HG03159 (cell line): Measurements from ENCODE around the gene SLC36A2.
A peak's percentile ranks its signal among the peaks of the same experiment; 100 is the strongest.

Experiments
- ATAC-seq: cut with Tn5 transposase; IDR thresholded peaks from one replicate; pipeline ENCODE4 v1.9.1; 2021; ENCODE audit warnings: mild to moderate bottlenecking, moderate library complexity; ENCODE audit not compliant: unreplicated experiment

SLC36A2 gene

DNA sequence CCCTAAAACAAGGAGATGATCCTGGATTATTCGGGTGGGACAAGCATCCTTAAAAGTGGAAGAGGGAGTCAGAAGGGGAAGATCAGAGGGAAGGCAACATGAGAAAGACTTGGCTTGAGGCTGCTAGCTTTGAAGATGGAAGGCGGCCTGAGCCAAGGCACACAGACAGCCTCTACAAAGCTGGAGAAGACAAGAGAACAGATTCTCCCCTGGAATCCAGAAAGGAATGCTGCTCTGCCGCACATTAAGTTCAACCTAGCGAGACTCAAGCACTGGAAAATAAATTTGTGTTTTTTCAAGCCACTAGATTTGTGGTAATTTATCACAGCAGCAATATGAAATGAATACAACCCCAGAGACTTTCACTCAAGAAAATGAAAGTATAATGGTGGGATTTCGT is 61.7 kb downstream of the SLC36A2 start:
- ATAC-seq = no peak

DNA sequence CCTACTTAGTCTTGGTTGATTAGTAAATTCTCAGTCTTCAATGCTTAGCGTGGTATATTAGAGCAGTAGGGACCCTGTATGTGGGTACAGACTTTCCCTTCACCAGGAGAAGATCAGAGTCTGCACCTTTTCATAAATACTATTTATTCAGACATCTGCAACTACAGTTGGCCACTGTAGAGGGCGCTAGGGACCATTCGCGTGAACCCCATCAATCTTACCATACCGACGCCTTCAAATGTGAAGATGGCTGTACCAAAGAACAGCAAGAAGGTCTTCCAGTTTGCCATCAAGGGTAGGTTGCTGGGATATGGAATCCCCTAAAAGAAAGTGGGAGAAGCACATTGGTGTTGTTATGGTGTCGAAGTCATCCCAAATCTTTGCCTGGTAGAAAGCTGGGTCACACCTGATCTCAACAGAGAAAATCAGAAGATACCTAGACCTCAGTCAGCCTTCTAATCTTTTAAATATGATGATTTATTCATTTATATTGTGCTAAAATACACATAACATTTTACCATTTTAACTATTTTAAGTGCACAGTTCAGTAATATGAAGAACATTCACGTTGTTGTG is 62.9 kb downstream of the SLC36A2 start:
- no peak for ATAC-seq

DNA sequence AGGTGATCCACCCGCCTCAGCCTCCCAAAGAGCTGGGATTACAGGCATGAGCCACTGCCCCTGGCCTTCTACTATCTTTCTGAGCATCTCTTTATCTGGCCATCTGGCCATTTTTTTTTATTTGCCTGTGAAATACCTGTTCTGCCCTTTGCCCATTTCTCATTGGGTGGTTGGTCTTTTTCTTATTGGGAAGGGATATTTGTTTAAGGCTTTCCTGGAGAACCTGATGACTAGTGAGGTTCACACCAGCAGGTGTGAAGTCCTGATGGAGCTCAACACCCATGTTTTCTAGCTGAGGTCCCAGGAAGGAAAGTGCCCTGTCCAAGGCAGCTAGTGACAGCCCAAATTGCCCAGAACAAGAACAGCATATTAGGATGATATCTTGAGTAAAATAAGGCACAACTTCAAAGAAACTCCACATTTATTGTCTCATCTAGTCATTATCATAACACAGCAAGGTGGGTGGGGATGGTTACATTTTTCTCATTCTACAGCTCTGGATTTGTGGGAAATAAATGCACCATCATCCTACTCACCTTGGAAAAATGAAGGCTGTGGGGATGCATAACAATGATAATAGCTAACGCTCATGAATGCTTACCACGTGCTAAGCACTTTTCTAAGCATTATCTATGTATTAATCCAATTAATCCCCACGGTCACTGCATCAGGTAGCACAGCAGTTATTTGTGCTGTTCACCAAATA is 64.1 kb downstream of the SLC36A2 start:
- no peak for ATAC-seq

DNA sequence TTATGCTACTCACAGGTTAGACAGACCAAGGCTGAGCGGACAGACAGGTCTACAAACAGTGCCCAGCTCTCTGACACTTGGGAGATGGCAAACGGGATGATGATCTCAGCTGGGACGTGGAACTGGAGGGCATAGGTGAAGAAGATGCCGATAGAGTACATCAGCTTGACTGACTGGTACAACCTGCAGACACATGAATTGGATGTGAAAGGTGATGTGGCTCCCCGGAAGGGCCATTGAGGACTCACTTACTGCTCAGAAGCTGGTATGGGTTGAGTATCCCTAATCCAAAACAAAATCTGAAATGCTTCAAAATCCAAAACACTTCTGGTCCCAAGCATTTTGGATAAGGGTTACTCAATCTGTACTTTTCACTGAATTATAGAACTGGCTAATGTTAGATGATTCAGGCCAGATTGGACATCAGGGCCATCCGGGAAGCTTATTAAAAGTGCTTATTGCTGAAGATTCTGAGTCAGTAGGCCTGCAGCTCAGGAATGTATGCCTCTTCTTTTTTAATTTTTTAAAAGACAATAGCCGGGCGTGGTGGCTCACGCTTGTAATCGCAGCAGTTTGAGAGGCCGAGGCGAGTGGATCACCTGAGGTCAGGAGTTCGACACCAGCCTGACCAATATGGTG is 66.2 kb downstream of the SLC36A2 start:
- no peak for ATAC-seq

DNA sequence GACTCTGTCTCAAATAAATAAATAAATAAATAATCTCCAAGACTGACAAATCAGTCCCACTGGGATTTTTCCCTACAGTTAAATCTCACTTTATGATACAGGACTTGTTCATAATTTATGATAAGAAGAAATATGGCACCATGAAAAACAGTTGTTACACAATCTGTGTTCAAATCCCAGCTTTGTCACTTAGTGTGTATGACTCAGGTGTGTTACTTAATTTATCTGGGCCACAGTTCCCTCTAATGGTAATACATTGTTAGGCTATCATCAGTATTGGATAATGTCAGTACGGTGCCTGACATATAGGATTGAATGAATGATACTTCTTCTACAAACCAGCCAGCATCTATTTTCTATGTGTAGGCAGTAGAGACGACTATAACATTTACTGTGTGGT is 66.9 kb downstream of the SLC36A2 start:
- no peak for ATAC-seq

DNA sequence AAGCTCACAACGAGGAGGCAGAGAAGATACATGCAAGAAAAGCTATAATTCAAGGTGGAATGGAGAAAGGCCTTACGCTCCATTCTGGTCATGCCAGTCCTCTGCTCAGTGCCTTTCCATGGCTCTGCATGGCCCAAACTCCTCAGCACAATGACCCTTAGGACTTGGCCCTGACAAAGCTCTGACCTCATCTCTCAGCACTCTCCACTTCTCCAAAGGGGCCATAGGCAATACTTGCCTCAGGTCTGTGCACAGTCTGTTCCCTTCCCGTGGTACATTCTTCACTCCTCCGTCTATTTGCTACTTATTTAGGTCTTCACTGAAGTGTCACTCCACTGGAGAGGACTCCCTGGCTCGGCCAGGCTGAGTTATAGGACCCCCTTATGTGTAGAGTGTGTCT is 68.5 kb downstream of the SLC36A2 start:
- ATAC-seq = no peak

DNA sequence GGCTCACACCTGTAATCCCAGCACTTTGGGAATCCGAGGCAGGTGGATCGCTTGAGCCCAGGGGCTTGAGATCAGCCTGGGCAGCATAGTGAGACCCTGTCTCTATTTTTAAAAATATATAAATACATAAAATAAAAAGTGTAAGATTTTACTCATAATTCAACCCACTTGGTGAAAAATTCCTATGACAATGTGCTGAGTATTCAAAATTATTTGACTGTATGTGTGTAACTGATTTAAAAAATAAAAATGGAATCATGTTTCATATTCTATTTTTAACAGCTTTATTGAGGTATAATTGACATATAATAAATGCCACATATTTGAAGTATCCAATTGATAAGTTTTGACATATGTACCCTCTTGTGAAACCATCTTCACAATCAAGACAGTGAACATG is 71.6 kb downstream of the SLC36A2 start:
- ATAC-seq = no peak

DNA sequence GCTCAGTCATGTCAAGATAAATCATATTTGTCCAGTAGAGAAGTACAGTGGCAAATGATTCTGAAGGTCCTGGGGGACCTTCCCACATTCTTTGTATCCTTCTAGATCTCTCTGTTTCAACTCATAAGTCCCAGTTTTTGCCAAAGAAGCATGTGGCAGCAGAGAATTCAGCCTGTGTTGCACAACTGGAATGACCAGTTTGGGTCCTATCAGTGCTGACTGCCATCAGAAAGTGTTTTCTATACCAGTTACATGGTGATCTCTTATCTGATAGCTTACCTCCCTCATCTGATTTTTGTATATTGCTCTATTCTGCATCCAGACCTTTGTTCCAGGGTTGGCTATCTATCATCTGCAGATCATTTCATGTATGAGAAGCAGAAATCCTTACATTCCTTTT is 72.7 kb downstream of the SLC36A2 start:
- ATAC-seq = no peak

DNA sequence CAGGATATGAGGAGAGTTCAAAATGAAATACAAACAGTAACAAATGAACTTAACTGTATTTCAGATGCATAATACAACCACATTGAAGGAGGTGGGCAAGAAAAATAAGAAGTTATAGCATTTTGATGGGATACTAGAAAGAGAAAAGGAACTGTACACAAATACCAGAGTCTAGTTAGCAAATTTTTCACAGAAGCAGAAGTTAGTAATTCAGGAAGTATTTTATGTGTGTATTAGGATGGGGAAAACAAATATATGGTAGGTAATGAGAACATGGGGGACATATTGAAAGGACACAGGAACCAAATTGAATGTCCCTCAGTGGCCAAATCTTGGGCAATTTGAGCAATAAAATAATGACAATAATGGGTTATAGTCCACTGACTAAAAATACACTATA is 76.0 kb downstream of the SLC36A2 start:
- ATAC-seq = no peak

DNA sequence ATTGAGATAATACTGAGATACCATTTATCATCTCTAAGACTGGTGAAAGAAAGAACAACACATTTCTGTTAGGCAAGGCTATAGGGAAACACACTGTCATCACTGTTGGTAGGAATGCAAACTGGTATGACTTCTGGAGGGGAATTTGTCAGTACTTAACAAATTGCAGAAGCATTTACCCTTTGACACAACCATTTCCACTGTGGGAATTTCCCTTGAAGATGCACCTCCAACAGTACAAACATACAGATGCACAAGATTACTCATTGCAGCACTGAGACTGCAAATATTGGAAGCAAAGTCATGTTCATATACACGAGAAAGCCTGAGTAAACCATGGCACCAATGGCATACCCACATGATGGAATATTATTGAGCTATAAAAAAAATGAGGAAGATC is 76.8 kb downstream of the SLC36A2 start:
- peak; percentile 86 for ATAC-seq

DNA sequence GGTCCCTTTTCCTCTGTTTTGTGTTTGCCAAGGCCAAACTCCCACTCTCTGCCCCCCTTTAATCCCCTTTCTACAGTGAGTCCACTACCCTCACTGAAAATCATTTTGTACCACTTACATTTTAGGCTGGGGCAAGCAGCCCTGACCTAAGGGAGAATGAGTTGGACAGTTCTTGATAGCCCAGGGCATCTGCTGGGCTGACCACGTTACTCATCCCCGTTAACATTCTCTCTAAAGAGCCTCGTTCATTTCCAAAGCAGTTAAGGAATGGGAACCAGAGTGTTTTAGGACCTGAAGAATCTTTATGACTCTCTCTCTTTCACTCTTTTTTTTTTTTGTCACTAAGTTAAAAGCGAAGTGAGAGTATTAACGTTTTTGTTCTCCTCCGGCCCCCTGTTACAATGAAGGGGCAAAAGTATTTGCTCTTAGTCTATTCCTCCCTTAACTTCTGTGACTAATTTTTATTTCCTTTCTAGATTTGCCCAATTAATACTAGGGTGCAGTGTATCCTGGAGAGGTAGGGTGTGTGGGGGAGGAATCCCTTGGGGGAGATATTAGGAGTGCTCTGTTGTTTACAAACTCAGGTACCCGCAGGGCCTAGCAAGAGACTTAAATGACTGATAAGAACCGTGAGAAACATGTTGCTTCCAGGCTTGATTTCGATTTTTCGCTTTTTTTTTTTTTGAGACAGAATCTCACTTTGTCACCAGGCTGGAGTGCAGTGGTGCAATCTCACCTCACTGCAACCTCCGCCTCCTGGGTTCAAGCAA is 79.7 kb downstream of the SLC36A2 start:
- ATAC-seq = no peak
